Stomach smooth muscle (tissue), 2 donors: ENCODE results near the gene RC3H2.
"Not testable (repeated sequence)": the region's sequence is repeated elsewhere in the genome, so short reads cannot be mapped to it uniquely, and the experiment has no call there.

Experiments used
- H3K27ac ChIP-seq: one replicate; pipeline ENCODE4 v1.7.0; 2013; ENCODE audit warnings: mild to moderate bottlenecking, low read length, inconsistent platforms
- H3K27me3 ChIP-seq, 2 donors: one replicate each; pipeline ENCODE4 v1.7.0; 2013; ENCODE audit warnings: low read length in 2 of 2; ENCODE audit not compliant: insufficient read depth in 2 of 2, control insufficient read depth in 1 of 2
- H3K36me3 ChIP-seq, 2 donors: one replicate each; pipeline ENCODE4 v1.7.0; 2013; ENCODE audit warnings: low read length in 2 of 2; ENCODE audit not compliant: control insufficient read depth in 2 of 2, insufficient read depth in 2 of 2
- H3K4me1 ChIP-seq: one replicate; pipeline ENCODE4 v1.7.0; 2013; ENCODE audit warnings: low read length; ENCODE audit not compliant: control insufficient read depth, insufficient read depth
- H3K4me3 ChIP-seq, 2 donors: one replicate each; pipeline ENCODE4 v1.7.0; 2013; ENCODE audit warnings: low read length in 2 of 2
- H3K9ac ChIP-seq, 2 donors: one replicate each; pipeline ENCODE4 v1.7.0; 2013; ENCODE audit warnings: low read length in 2 of 2, mild to moderate bottlenecking in 1 of 2
- H3K9me3 ChIP-seq, 2 donors: one replicate each; pipeline ENCODE4 v1.7.0; 2013; ENCODE audit warnings: low read length in 2 of 2; ENCODE audit not compliant: control insufficient read depth in 2 of 2
- donor health status: healthy.
- donor health status: Pancreatic carcinoma.

The RC3H2 gene

GRCh38 chr9:122879443-122879842, 25.7 kb downstream of the RC3H2 start:
- H3K27ac ChIP-seq = no peak overlapping the region
- no peaks in the 10 kb centered on the region for H3K4me1 ChIP-seq
- no peak overlapping the region for H3K4me3 ChIP-seq
- H3K27me3 ChIP-seq = no peaks in the 10 kb centered on the region
- H3K9me3 ChIP-seq = no peaks in the 10 kb centered on the region
- peaks cover 45 to 54% of the 10 kb centered on the region in 2 donors for H3K36me3 ChIP-seq
- no peak overlapping the region for H3K9ac ChIP-seq

- H3K36me3 ChIP-seq = peaks cover 38 to 47% of the 10 kb centered on the region in 2 donors
Measured at GRCh38 chr9:122875523-122875922, 29.6 kb downstream of the RC3H2 start.

GRCh38 chr9:122867276-122867675, 37.9 kb downstream of the RC3H2 start:
- not testable (repeated sequence) for H3K9me3 ChIP-seq, H3K4me3 ChIP-seq, H3K27ac ChIP-seq, H3K27me3 ChIP-seq, H3K4me1 ChIP-seq, H3K9ac ChIP-seq
- H3K36me3 ChIP-seq = peaks cover 11 to 15% of the 10 kb centered on the region in 2 donors

More at GRCh38 chr9:122875523-122875922, 29.6 kb downstream of the RC3H2 start:
- Histone ChIP-seq H3K4me1 (no peaks in the 10 kb centered on the region), H3K9me3 (no peaks in the 10 kb centered on the region), H3K4me3 (no peak overlapping the region), H3K9ac (no peak overlapping the region), H3K27ac (no peak overlapping the region), H3K27me3 (no peaks in the 10 kb centered on the region)

- H3K27me3 ChIP-seq = no peaks in the 10 kb centered on the region
- no peaks in the 10 kb centered on the region for H3K9me3 ChIP-seq
- no peak overlapping the region for H3K27ac ChIP-seq
- no peak overlapping the region for H3K9ac ChIP-seq
- no peaks in the 10 kb centered on the region for H3K4me1 ChIP-seq
- peaks cover 11 to 12% of the 10 kb centered on the region in 2 donors for H3K36me3 ChIP-seq
- H3K4me3 ChIP-seq = no peak overlapping the region
Measured at GRCh38 chr9:122866079-122866478, 39.1 kb downstream of the RC3H2 start.

GRCh38 chr9:122865300-122865699, 39.9 kb downstream of the RC3H2 start:
- H3K36me3 ChIP-seq = peaks cover 7 to 12% of the 10 kb centered on the region in 2 donors
- H3K27ac ChIP-seq = no peak overlapping the region
- H3K4me3 ChIP-seq = no peak overlapping the region
- H3K4me1 ChIP-seq = no peaks in the 10 kb centered on the region
- no peaks in the 10 kb centered on the region for H3K27me3 ChIP-seq
- H3K9ac ChIP-seq = no peak overlapping the region
- no peaks in the 10 kb centered on the region for H3K9me3 ChIP-seq

GRCh38 chr9:122863407-122863806, 41.8 kb downstream of the RC3H2 start:
- H3K9ac ChIP-seq = no peak overlapping the region
- H3K4me1 ChIP-seq = no peaks in the 10 kb centered on the region
- H3K27ac ChIP-seq = no peak overlapping the region
- H3K27me3 ChIP-seq = no peaks in the 10 kb centered on the region
- no peak overlapping the region for H3K4me3 ChIP-seq
- peaks cover 12% of the 10 kb centered on the region in 2 donors for H3K36me3 ChIP-seq
- no peaks in the 10 kb centered on the region for H3K9me3 ChIP-seq

GRCh38 chr9:122860319-122861142, 44.6 kb downstream of the RC3H2 start:
- H3K36me3 ChIP-seq = peaks cover 20 to 28% of the 10 kb centered on the region in 2 donors
- H3K4me3 ChIP-seq = no peak overlapping the region
- H3K4me1 ChIP-seq = no peaks in the 10 kb centered on the region
- no peaks in the 10 kb centered on the region for H3K27me3 ChIP-seq
- no peak overlapping the region for H3K27ac ChIP-seq
- H3K9ac ChIP-seq = no peak overlapping the region
- no peaks in the 10 kb centered on the region for H3K9me3 ChIP-seq

- no peaks in the 10 kb centered on the region for H3K4me1 ChIP-seq
- no peak overlapping the region for H3K9ac ChIP-seq
- H3K9me3 ChIP-seq = no peaks in the 10 kb centered on the region
- H3K27ac ChIP-seq = no peak overlapping the region
- no peak overlapping the region for H3K4me3 ChIP-seq
- peaks cover 32 to 36% of the 10 kb centered on the region in 2 donors for H3K36me3 ChIP-seq
- no peaks in the 10 kb centered on the region for H3K27me3 ChIP-seq
Measured at GRCh38 chr9:122857815-122858214, 47.3 kb downstream of the RC3H2 start.

- not testable (repeated sequence) for H3K9ac ChIP-seq, H3K4me1 ChIP-seq, H3K27ac ChIP-seq, H3K9me3 ChIP-seq, H3K27me3 ChIP-seq, H3K4me3 ChIP-seq
- peaks cover 32 to 33% of the 10 kb centered on the region in 2 donors for H3K36me3 ChIP-seq
Measured at GRCh38 chr9:122852085-122852786, 52.9 kb downstream of the RC3H2 start.

- Histone ChIP-seq H3K9me3 (no peaks in the 10 kb centered on the region), H3K4me3 (no peak overlapping the region), H3K4me1 (no peaks in the 10 kb centered on the region), H3K9ac (no peak overlapping the region), H3K36me3 (peaks cover 10 to 11% of the 10 kb centered on the region in 2 donors), H3K27ac (no peak overlapping the region), H3K27me3 (no peaks in the 10 kb centered on the region)
Measured at GRCh38 chr9:122848256-122848943, 56.8 kb downstream of the RC3H2 start.
